EH (cell line): ENCODE results near the gene GPX2.
A peak's percentile ranks its signal among the peaks of the same experiment; 100 is the strongest.

Experiments used
- DNase-seq: peaks from one replicate; pipeline ENCODE4 v3.0.0-alpha.2; 2015; ENCODE audit warnings: low read depth

The GPX2 gene

GRCh38 chr14:64938972-64939816 is 3.4 kb downstream of the GPX2 start:
- no peak for DNase-seq

- DNase-seq, result peak; percentile 33
Observed at GRCh38 chr14:64937821-64938193, 4.7 kb downstream of the GPX2 start.

GRCh38 chr14:64937171-64937820 is 5.2 kb downstream of the GPX2 start:
- no peak for DNase-seq

GRCh38 chr14:64935508-64935907 is 7.0 kb downstream of the GPX2 start:
- DNase-seq, result no peak

- DNase-seq, result no peak
Observed at GRCh38 chr14:64934338-64934929, 8.1 kb downstream of the GPX2 start.

GRCh38 chr14:64932231-64932630 is 10.3 kb downstream of the GPX2 start:
- no peak for DNase-seq

GRCh38 chr14:64931123-64931522 is 11.4 kb downstream of the GPX2 start:
- no peak for DNase-seq

GRCh38 chr14:64930085-64930843 is 12.3 kb downstream of the GPX2 start:
- peak; percentile 83 for DNase-seq

GRCh38 chr14:64929014-64929359 is 13.6 kb downstream of the GPX2 start:
- no peak for DNase-seq

GRCh38 chr14:64928239-64929013 is 14.1 kb downstream of the GPX2 start:
- no peak for DNase-seq

GRCh38 chr14:64927031-64927430 is 15.5 kb downstream of the GPX2 start:
- no peak for DNase-seq

- no peak for DNase-seq
Observed at GRCh38 chr14:64926398-64926995, 16.0 kb downstream of the GPX2 start.

GRCh38 chr14:64923015-64923414 is 19.5 kb downstream of the GPX2 start:
- no peak for DNase-seq

GRCh38 chr14:64920465-64920864 is 22.1 kb downstream of the GPX2 start:
- no peak for DNase-seq

GRCh38 chr14:64919618-64920017 is 22.9 kb downstream of the GPX2 start:
- DNase-seq, result peak; percentile 34

- no peak for DNase-seq
Observed at GRCh38 chr14:64919215-64919614, 23.3 kb downstream of the GPX2 start.

- peak; percentile 46 for DNase-seq
Observed at GRCh38 chr14:64918216-64918615, 24.3 kb downstream of the GPX2 start.

- DNase-seq, result no peak
Observed at GRCh38 chr14:64915797-64916196, 26.7 kb downstream of the GPX2 start.

GRCh38 chr14:64915029-64915424 is 27.5 kb downstream of the GPX2 start:
- no peak for DNase-seq

GRCh38 chr14:64914237-64915028 is 28.1 kb downstream of the GPX2 start, which contains the start of gene CHURC1:
Gene CHURC1 (plus strand): TSS chr14:64914455. CDS start chr14:64914496, 41 bp downstream.
- peak; percentile 98 for DNase-seq
